Common myeloid progenitor, CD34-positive (primary cell): ENCODE results near the gene SPATA18. TPM values are rescaled to one million over a fixed set of nuclear protein-coding genes. Genes with fewer than 3 reads are reported as not detected.

ENCODE experiments used
- CTCF ChIA-PET: fragments of 350-600 bp; sonication (Branson Sonifier 250); formaldehyde crosslinking; loops from one replicate; lab custom pipeline; 2021; ENCODE audit warnings: antibody characterized with exemption; lab: Charles Lee
- POLR2A ChIA-PET: fragments of 350-600 bp; sonication (Branson Sonifier 250); formaldehyde crosslinking; loops from one replicate; lab custom pipeline; 2021; ENCODE audit warnings: antibody characterized with exemption; lab: Charles Lee
- DNase-seq, 3 donors: peaks; one replicate each; pipeline versions ENCODE4 v3.0.0 to v3.0.0-alpha.2; 2013
- H3K27ac ChIP-seq, 2 experiments: 1 replicate in 1 of 2; 2 replicates in 1 of 2; pipeline ENCODE4 v1.7.0; 2013; ENCODE audit warnings: inconsistent platforms in 2 of 2, low read length in 2 of 2, mild to moderate bottlenecking in 2 of 2, low read depth in 1 of 2, moderate library complexity in 1 of 2; ENCODE audit not compliant: severe bottlenecking in 2 of 2, insufficient read depth in 1 of 2, poor library complexity in 1 of 2
- H3K27me3 ChIP-seq, 5 experiments: replicated peaks in 2 of 5; 1 replicate in 3 of 5; 2 replicates in 2 of 5; pipeline versions ENCODE4 v1.6.1 to v1.7.0; 2013; ENCODE audit warnings: low read length in 4 of 5, mild to moderate bottlenecking in 2 of 5, moderate library complexity in 2 of 5, inconsistent platforms in 1 of 5; ENCODE audit not compliant: insufficient read depth in 5 of 5, control insufficient read depth in 4 of 5
- H3K36me3 ChIP-seq, 4 experiments: 1 replicate in 2 of 4; 2 replicates in 2 of 4; pipeline versions ENCODE4 v1.6.1 to v1.7.0; 2013; ENCODE audit warnings: low read length in 3 of 4, control low read depth in 1 of 4, mild to moderate bottlenecking in 1 of 4; ENCODE audit not compliant: control insufficient read depth in 4 of 4, insufficient read depth in 4 of 4
- H3K4me1 ChIP-seq, 4 experiments: 1 replicate in 3 of 4; 2 replicates in 1 of 4; pipeline versions ENCODE4 v1.6.1 to v1.7.1; 2013; ENCODE audit warnings: low read length in 3 of 4, mild to moderate bottlenecking in 3 of 4, control low read depth in 1 of 4, inconsistent platforms in 1 of 4, moderate library complexity in 1 of 4; ENCODE audit not compliant: control insufficient read depth in 4 of 4, insufficient read depth in 4 of 4; ENCODE audit errors: control extremely low read depth in 1 of 4
- H3K4me3 ChIP-seq, 7 experiments: 1 replicate in 4 of 7; 2 replicates in 3 of 7; pipeline versions ENCODE4 v1.5.1 to v1.7.0; 2013; ENCODE audit warnings: mild to moderate bottlenecking in 7 of 7, low read length in 6 of 7, moderate library complexity in 6 of 7, inconsistent platforms in 2 of 7, low read depth in 2 of 7, control low read depth in 1 of 7; ENCODE audit not compliant: insufficient read depth in 4 of 7, control insufficient read depth in 1 of 7; ENCODE audit errors: extremely low read depth in 1 of 7
- H3K9me3 ChIP-seq, 5 experiments: 1 replicate in 4 of 5; 2 replicates in 1 of 5; pipeline versions ENCODE4 v1.6.1 to v1.7.1; 2013; ENCODE audit warnings: low read length in 4 of 5, mild to moderate bottlenecking in 2 of 5, inconsistent platforms in 1 of 5, low read depth in 1 of 5, moderate library complexity in 1 of 5; ENCODE audit not compliant: control insufficient read depth in 4 of 5, insufficient read depth in 2 of 5; ENCODE audit errors: control extremely low read depth in 1 of 5
- whole genome bisulfite sequencing: methylation state at CpG from one replicate; pipeline ENCODE4 v1.1.5; 2013; ENCODE audit not compliant: insufficient coverage; 5-methylcytosine and 5-hydroxymethylcytosine counted together
- polyA plus RNA-seq: library from polyadenylated mRNA; unstranded; fragments of 120-200 nt; gene quantifications from one replicate; pipeline ENCODE4 v1.2.1, GENCODE V29; 2013

Gene SPATA18
- polyA plus RNA-seq = not detected

DNA sequence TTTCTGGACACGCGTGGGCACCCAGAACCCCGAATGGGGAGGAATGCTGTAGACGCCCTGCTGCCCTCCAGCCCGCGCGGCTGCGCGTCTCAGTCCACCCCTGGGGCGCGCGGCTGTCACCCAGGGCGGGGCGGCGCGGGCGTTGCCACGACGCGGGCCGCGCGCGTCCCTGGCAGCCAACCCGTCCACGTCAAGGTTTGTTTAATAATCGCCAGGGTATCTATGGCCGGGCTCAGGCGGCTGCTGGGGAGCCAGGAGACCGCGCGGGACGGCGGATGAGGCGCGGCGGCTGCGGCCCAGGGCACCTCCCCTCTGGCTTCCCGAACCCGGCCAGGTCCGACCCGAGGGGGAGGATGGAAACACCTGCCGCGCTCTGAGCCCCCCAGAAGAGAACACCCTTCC, at the start of gene SPATA18:
SPATA18 (plus strand) TSS at position 92 of the 402 bp plus-strand sequence. CDS start 401 bp downstream, outside the sequence.
- peak in 2 of 3 donors; percentile 21 to 41 for DNase-seq
- peaks cover 25 to 81% (median 28%) of the 10 kb centered on the region in 5 experiments for H3K27me3 ChIP-seq
- POLR2A ChIA-PET = no interaction called here
- H3K9me3 ChIP-seq = peaks cover 0 to 1% (median 0%) of the 10 kb centered on the region in 5 experiments
- no peaks in the 10 kb centered on the region for H3K36me3 ChIP-seq
- H3K4me3 ChIP-seq = peak within 1 kb of the TSS; percentile 29 to 76 (median 64)
- no peak within 1 kb of the TSS for H3K27ac ChIP-seq
- peaks cover 0 to 19% (median 16%) of the 10 kb centered on the region in 4 experiments for H3K4me1 ChIP-seq
- WGBS = 0% methylated on average over 44 of the region's 44 CpGs
- CTCF ChIA-PET = interaction anchor here (1.3 kb wide), 1 partner anchor 219 kb away, joined by 3 read pairs; no protein-coding TSS in a partner anchor

DNA sequence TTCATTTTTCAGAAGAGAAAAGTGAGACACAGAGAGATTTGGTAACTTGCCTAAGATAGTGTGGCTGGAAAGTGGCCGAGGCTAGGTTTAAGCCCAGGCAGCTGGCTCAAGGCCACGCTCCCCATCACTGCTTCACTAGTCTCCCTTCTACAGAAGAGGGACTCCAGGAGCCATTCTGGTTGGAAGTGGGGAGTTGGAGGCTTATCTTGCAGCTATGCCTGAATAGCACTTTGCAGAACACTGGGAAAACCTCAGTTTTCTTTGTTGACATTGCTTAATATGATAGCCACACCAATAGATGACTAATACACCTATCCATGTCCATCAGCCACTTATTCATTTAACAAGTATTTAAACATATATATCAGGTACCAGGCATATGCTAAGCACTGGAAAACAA, 49.5 kb upstream of the SPATA18 start:
- no peak for DNase-seq
- ChIA-PET CTCF (no interaction called here), POLR2A (no interaction called here)
- Histone ChIP-seq H3K27ac (no peak overlapping the region), H3K4me1 (no peaks in the 10 kb centered on the region), H3K27me3 (peaks cover 0 to 3% (median under 1%) of the 10 kb centered on the region in 5 experiments), H3K9me3 (no peaks in the 10 kb centered on the region), H3K36me3 (no peaks in the 10 kb centered on the region), H3K4me3 (no peak overlapping the region)
- WGBS = 100% methylated on average over 1 of the region's 2 CpGs

DNA sequence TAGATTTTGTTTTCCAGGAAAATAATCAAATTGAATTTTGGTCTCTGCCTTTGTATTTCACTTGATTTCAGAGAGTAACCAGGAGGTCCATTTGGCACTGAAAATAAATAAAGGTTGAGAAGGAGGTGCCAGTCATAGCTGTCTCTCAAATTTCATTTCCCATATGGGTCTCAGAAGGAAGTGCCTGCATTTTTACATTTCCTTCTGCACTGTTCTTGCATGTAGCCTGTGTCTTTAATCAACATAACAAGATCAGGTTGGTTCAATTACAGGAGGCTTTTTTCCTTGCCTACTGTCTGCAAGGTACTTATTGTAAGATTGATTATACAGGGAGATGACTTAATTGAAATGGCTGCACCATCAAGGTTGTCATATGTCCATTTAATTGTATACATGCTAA, 46.7 kb upstream of the SPATA18 start:
- ChIA-PET POLR2A (no interaction called here), CTCF (no interaction called here)
- no peaks in the 10 kb centered on the region for H3K27me3 ChIP-seq
- DNase-seq = no peak
- no peak overlapping the region for H3K27ac ChIP-seq
- no peaks in the 10 kb centered on the region for H3K9me3 ChIP-seq
- H3K36me3 ChIP-seq = no peaks in the 10 kb centered on the region
- H3K4me1 ChIP-seq = no peaks in the 10 kb centered on the region
- H3K4me3 ChIP-seq = no peak overlapping the region

DNA sequence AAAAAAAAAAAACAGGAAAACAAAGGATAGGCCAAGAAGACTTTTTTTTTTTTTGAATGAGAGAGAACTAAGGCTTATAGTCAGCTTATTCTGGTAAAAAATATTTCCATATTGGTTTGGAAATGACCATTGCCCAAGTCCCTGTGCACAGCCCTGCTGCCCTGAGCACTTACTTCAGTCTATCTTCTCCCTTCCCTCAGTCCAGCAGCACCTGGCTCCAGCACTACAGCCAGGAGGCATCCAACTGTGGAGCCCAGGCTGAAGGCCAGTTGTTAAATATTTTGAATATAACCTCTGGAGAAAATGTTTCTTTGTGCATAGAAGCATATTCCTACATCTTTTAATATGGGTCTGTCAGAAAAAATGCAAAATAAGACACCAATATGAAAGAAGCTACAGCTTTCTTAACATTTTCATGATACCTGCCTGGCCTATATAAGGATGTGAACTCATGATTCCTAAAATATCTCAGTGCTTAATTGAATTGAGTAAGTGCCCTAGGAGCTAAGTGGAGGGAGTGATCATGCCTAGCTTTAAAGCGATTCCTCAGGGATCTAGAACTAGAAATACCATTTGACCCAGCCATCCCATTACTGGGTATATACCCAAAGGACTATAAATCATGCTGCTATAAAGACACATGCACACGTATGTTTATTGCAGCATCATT, 45.4 kb upstream of the SPATA18 start:
- no peak overlapping the region for H3K4me3 ChIP-seq
- H3K9me3 ChIP-seq = no peaks in the 10 kb centered on the region
- H3K4me1 ChIP-seq = no peaks in the 10 kb centered on the region
- no peak for DNase-seq
- WGBS = no CpG with 5 or more reads among the region's 2 CpGs
- POLR2A ChIA-PET = no interaction called here
- CTCF ChIA-PET = no interaction called here
- no peak overlapping the region for H3K27ac ChIP-seq
- no peaks in the 10 kb centered on the region for H3K36me3 ChIP-seq
- no peaks in the 10 kb centered on the region for H3K27me3 ChIP-seq

DNA sequence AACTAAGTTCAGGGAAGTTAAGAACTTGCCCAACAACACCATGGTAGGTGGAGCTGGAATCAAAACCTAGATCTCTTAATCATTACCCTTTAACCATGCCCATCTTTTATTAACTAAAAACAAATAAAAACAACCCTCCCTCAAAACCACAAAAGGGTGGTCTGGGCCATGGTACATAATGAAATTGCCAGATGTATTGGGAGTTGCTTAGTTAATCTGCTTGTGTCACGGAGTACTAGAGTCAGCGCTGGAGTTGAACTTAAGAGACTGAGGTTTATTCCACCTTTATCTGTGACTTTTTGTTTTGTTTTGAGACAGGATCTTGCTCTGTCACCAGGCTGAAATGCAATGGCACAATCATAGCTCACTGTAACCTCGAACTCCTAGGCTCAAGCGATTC, 44.2 kb upstream of the SPATA18 start:
- 100% methylated on average over 4 of the region's 4 CpGs for WGBS
- Histone ChIP-seq H3K4me1 (no peaks in the 10 kb centered on the region), H3K9me3 (no peaks in the 10 kb centered on the region), H3K27ac (no peak overlapping the region), H3K4me3 (no peak overlapping the region), H3K36me3 (no peaks in the 10 kb centered on the region), H3K27me3 (no peaks in the 10 kb centered on the region)
- ChIA-PET CTCF (no interaction called here), POLR2A (no interaction called here)
- DNase-seq = no peak

- Histone ChIP-seq H3K36me3 (no peaks in the 10 kb centered on the region), H3K4me3 (no peak overlapping the region), H3K27me3 (no peaks in the 10 kb centered on the region), H3K27ac (no peak overlapping the region), H3K9me3 (no peaks in the 10 kb centered on the region), H3K4me1 (peaks cover 0 to 7% (median 6%) of the 10 kb centered on the region in 4 experiments)
- POLR2A ChIA-PET = no interaction called here
- WGBS = no CpG with 5 or more reads among the region's 2 CpGs
- CTCF ChIA-PET = interaction anchor here (0.8 kb wide), 1 partner anchor 15 kb away, joined by 3 read pairs; no protein-coding TSS in a partner anchor
- DNase-seq = no peak
Measured at GRCh38 chr4:52010986-52011385, 40.1 kb upstream of the SPATA18 start.

GRCh38 chr4:52012651-52013050, 38.5 kb upstream of the SPATA18 start:
- Histone ChIP-seq H3K4me1 (peaks cover 0 to 7% (median 6%) of the 10 kb centered on the region in 4 experiments), H3K27ac (no peak overlapping the region), H3K4me3 (no peak overlapping the region), H3K27me3 (no peaks in the 10 kb centered on the region), H3K36me3 (no peaks in the 10 kb centered on the region), H3K9me3 (no peaks in the 10 kb centered on the region)
- WGBS = no CpG with 5 or more reads among the region's 1 CpG
- ChIA-PET POLR2A (no interaction called here), CTCF (no interaction called here)
- no peak for DNase-seq
